HFF-Myc (cell line): ENCODE measurements around the gene LTO1.

ENCODE experiments used
- DNase-seq: peaks from one replicate; pipeline ENCODE4 v3.0.0-alpha.2; 2011; ENCODE audit warnings: low read depth; ENCODE audit errors: extremely low read depth
- H3K4me3 ChIP-seq: replicated peaks from 2 replicates; pipeline ENCODE4 v1.5.1; 2011; ENCODE audit warnings: low read depth, mild to moderate bottlenecking, control low read depth, low read length
- TF ChIP-seq, protein P1 (sequence below): IDR thresholded peaks from 2 replicates; pipeline ENCODE4 v1.5.1; 2012; ENCODE audit warnings: mild to moderate bottlenecking, low read depth, low read length, control low read depth; ENCODE audit errors: missing control alignments

LTO1 gene

DNA sequence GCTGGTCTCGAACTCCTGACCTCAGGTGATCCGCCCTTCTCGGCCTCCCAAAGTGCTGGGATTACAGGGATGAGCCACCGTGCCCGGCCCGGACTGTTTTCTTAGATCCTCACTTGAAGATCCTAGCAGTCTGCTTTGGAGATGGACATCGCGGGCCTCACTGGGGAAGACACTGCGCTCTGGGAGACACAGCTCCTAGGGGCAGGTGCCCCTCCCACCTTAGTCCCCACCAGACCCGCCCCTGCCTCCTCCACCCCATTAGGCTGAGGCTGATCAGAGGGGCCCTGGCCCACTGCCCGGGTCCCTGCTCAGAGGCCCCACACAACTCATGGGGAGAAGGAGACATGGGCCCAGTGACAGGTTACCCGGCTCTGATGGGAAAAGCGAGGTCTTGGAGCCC is 11.3 kb upstream of the LTO1 start:
- TF ChIP-seq, protein P1, sequence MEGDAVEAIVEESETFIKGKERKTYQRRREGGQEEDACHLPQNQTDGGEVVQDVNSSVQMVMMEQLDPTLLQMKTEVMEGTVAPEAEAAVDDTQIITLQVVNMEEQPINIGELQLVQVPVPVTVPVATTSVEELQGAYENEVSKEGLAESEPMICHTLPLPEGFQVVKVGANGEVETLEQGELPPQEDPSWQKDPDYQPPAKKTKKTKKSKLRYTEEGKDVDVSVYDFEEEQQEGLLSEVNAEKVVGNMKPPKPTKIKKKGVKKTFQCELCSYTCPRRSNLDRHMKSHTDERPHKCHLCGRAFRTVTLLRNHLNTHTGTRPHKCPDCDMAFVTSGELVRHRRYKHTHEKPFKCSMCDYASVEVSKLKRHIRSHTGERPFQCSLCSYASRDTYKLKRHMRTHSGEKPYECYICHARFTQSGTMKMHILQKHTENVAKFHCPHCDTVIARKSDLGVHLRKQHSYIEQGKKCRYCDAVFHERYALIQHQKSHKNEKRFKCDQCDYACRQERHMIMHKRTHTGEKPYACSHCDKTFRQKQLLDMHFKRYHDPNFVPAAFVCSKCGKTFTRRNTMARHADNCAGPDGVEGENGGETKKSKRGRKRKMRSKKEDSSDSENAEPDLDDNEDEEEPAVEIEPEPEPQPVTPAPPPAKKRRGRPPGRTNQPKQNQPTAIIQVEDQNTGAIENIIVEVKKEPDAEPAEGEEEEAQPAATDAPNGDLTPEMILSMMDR = no peak
- no peak for DNase-seq
- no peak overlapping the region for H3K4me3 ChIP-seq

DNA sequence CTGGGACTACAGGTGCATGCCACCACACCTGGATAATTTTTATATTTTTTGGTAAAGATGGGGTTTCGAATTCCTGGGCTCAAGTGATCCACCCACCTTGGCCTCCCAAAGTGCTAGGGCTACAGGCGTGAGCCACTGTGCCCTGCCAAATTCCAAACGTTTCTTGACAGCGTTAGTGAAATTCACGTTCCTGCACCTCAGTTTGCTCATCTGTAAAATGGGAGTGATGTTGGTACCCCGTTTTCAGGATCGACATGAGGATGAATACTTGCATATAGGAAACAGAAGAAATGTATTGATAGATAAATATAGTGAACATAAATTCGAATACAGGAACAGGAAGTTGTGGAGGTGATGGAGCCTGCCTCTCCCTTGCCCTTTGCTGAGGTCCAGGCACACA is 10.2 kb upstream of the LTO1 start:
- no peak for DNase-seq
- no peak overlapping the region for H3K4me3 ChIP-seq
- TF ChIP-seq, protein P1 = no peak

DNA sequence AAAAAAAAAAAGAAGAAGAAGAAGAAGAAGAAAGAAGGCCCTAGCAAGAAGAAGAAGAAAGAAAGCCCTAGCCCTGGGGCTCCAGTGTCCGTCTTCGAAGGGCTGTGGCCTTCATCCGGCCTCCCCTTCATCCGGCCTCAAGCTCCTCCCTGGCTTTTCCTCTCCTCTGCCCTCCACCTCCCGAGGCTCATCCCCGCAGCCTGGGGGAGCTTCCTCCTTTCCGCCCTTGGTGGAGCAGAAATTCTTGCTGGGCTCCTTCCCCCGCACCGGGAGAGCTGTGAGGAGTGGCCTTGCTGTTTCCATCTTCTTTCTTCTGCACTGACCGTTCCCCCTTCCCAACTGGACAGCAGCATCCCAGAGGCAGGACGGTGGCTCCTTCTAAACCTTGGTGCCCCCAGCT is 9.5 kb upstream of the LTO1 start:
- TF ChIP-seq, protein P1 = no peak
- no peak for DNase-seq
- H3K4me3 ChIP-seq = no peak overlapping the region

DNA sequence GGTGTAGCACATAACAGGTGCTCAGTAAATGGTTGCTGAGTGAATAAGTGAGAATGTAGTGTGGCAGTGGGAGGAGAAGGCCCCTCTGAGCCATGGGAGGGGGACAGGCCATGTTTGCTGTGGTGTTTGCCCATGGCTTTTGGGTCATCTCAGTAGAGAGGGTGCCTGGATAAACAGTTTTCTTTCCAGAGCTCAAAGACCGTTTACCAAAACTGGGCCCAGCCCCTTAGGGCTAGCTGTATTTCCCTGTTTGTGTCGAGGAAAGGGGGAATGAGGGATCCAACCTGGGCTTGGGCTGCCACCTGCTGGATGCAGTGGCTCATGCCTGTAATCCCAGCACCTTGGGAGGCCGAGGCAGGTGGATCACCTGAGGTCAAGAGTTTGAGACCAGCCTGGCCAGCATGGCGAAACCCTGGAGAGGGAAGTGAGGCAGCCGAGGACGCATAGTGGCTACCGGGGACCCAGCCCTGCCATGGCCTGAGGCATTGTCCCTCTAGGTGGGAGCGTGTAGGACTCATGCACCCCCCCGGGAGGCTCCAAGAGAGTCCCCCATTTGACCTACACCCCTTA is 8.7 kb upstream of the LTO1 start:
- TF ChIP-seq, protein P1 = peak; percentile 52
- no peak overlapping the region for H3K4me3 ChIP-seq
- no peak for DNase-seq

DNA sequence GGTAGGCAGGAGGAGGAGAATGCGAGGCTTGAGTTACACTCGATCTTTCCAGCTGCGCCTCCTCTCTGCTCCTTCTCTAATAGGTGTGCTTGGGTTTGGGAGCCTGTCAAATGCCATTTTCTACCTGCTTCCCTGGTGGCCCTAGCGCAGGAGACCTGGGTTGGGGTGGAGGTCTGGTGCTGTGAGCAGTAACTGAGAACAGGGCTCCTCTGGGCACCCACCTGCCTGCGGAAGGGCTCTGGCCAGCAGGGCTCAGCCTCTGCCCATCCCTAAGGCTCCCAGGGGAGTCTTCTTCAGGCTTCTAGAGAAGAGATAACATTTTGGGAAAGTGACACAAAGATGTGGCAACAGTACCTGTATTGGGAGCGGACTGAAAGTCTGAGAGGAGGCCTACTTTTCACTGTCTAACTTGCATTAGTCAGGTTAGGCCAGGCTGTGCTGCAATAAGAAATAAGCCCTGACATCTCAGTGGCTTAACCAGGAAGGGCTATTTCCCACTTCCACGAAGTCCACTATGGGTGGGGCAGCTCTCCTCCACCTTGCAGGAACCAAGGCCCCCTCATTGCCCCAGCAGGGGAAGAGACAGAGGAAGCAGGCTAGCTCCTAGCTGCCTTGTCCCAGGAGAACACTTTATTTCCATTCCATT is 7.7 kb upstream of the LTO1 start:
- TF ChIP-seq, protein P1 = no peak
- no peak overlapping the region for H3K4me3 ChIP-seq
- no peak for DNase-seq

DNA sequence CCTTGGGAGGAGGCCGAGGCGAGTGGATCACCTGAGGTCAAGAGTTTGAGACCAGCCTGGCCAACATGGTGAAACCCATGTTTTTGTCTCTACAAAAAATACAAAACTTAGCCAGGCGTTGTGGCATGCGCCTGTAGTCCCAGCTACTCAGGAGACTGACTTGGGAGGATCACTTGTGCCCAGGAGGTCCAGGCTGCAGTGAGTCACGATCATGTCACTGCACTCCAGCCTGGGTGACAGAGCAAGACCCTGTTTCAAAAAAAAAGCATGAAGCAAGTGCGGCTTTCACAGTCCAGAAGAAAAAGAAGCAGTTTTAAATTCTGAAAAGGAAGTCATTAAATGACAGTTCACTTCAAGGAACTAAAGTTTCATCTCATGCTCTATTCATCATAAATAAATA is 7.1 kb upstream of the LTO1 start:
- TF ChIP-seq, protein P1 = no peak
- no peak overlapping the region for H3K4me3 ChIP-seq
- no peak for DNase-seq

DNA sequence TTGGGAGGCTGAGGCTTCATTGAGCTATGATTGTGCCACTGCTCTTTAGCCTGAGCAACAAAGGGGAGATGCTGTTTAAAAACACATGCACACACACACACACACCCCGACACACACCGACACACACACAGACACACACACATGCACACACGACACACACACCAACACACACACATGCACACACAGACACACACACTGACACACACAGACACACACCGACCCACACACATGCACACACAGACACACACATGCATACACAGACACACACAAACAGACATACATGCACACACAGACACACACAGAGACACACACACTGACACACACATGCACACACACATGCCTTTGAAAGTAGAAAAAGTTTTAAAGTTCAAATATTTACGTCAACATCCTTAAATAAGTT is 5.5 kb upstream of the LTO1 start:
- no peak overlapping the region for H3K4me3 ChIP-seq
- TF ChIP-seq, protein P1 = no peak
- no peak for DNase-seq
